ENCODE results near the gene IL20RA. TPM values are rescaled to one million over a fixed set of nuclear protein-coding genes. Genes with fewer than 3 reads are reported as not detected.

The IL20RA gene
- total and polyA plus RNA-seq, 3 experiments from 2014 or later, result not detected

DNA sequence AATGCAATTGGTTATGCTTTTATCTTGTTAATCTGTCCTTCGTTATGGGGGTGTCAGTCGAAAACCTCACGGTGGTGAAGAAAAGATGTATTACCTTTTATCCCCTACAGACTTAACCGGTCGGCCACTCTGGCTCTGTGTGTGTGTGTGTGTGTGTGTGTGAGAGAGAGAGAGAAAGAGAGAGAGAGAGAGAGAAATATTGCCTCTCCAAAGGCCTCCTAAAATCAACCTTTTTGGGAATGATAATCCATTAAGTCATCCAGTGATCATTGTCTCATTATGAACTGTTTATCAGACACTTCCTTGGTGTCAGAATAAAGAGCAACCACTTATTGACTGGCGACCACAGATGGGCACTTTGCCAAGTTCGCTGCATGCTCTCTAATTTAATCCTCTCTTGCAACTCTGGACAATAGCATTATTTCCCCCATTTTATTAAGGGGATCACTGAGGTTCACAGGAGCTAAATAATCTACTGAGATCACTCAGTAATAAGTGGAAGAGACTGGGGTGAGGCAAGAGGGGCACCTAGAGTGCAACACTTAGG lies 92.0 kb downstream of the IL20RA start:
- CTCF ChIA-PET, result no interaction called here
- no peak overlapping the region for H3K27ac Mint-ChIP-seq

DNA sequence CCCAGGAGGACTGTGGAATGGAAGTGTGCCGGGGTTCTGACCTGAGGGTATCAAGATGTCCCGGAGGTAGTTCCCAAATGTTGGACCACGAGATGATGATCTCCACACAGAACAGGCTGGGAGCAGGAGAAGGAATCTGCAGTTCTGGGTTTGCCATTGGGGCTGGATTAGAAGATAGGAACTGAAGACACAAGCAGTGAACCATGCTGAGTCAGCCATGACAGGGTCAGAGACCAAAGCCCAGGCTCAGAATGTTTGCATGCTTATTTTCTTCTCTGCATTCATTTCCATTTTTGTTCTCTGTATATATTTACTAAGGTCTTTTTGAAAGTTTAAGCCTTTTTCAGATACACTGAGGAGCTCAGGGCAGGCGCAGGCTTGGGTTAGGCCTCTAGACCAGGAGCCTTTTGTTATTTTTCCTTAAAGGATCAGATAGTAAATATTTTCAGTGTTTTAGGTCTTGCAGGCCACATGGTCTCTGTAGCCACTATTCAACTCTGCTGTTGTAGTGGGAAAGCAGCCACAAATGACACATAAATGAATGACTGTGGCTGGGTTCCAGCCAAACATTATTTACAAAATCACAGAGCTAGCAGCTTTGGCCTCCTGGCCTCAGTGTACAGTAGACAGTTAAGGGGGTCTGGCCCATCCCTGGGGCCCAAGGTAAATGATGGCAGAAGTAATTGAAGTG lies 94.2 kb downstream of the IL20RA start:
- CTCF ChIA-PET, result no interaction called here
- Mint-ChIP-seq H3K27ac (no peak overlapping the region), H3K4me3 (no peak overlapping the region)

More for the DNA sequence above, 92.0 kb downstream of the IL20RA start:
- POLR2A ChIA-PET, result no interaction called here
- H3K4me1 Mint-ChIP-seq, result peaks cover 0 to 5% (median 3%) of the 10 kb centered on the region in 3 donors
- no peaks in the 10 kb centered on the region for H3K27me3 ChIP-seq (ENCODE audit: insufficient read depth, low read length, poor library complexity, severe bottlenecking)
- peaks cover 0 to 10% (median 3%) of the 10 kb centered on the region in 3 donors for H3K36me3 Mint-ChIP-seq
- no peak for DNase-seq
- peaks cover 0 to 3% (median 2%) of the 10 kb centered on the region in 5 donors for H3K9me3 Mint-ChIP-seq
- no peaks in the 10 kb centered on the region for H3K4me1 ChIP-seq (ENCODE audit: insufficient read depth, low read length)
- no peak overlapping the region for H3K4me3 Mint-ChIP-seq
- no peaks in the 10 kb centered on the region for H3K9me3 ChIP-seq (ENCODE audit: low read length)
- H3K27me3 Mint-ChIP-seq, result peaks cover 8 to 24% of the 10 kb centered on the region in 2 donors
- H3K27ac ChIP-seq (ENCODE audit: low read depth, low read length), result no peak overlapping the region
- no peak overlapping the region for H3K4me3 ChIP-seq (ENCODE audit: low read length)
- no peaks in the 10 kb centered on the region for H3K36me3 ChIP-seq (ENCODE audit: insufficient read depth, low read length)

More for the DNA sequence above, 94.2 kb downstream of the IL20RA start:
- no peaks in the 10 kb centered on the region for H3K4me1 ChIP-seq (ENCODE audit: insufficient read depth, low read length)
- no peaks in the 10 kb centered on the region for H3K27me3 ChIP-seq (ENCODE audit: insufficient read depth, low read length, poor library complexity, severe bottlenecking)
- H3K27me3 Mint-ChIP-seq, result peaks cover 7 to 33% of the 10 kb centered on the region in 2 donors
- POLR2A ChIA-PET, result no interaction called here
- DNase-seq, result no peak
- H3K36me3 Mint-ChIP-seq, result peaks cover 0 to 16% (median 4%) of the 10 kb centered on the region in 3 donors
- H3K4me1 Mint-ChIP-seq, result no peaks in the 10 kb centered on the region
- no peaks in the 10 kb centered on the region for H3K36me3 ChIP-seq (ENCODE audit: insufficient read depth, low read length)
- no peak overlapping the region for H3K27ac ChIP-seq (ENCODE audit: low read depth, low read length)
- no peak overlapping the region for H3K4me3 ChIP-seq (ENCODE audit: low read length)
- H3K9me3 ChIP-seq (ENCODE audit: low read length), result no peaks in the 10 kb centered on the region
- H3K9me3 Mint-ChIP-seq, result peaks cover 0 to 3% (median 2%) of the 10 kb centered on the region in 5 donors

Other genes starting within 250 kb of the IL20RA start
- gene PEX7, start 222.4 kb downstream of the IL20RA start, total RNA-seq, result 1 to 10 TPM; 4.8 to 5.5 TPM
- gene PEX7, start 222.4 kb downstream of the IL20RA start, polyA plus RNA-seq, result 4.9 TPM
- gene SLC35D3, start 122.7 kb downstream of the IL20RA start, total RNA-seq, result not detected
- not detected for gene SLC35D3, start 122.7 kb downstream of the IL20RA start, polyA plus RNA-seq
- gene IL22RA2, start 128.7 kb upstream of the IL20RA start, total RNA-seq, result not detected
- gene IL22RA2, start 128.7 kb upstream of the IL20RA start, polyA plus RNA-seq, result not detected
- 10 to 100 TPM; 18.9 to 19.9 TPM for gene IFNGR1, start 174.4 kb upstream of the IL20RA start, total RNA-seq
- gene IFNGR1, start 174.4 kb upstream of the IL20RA start, polyA plus RNA-seq, result 80.0 TPM